Measurements from ENCODE around the gene BAZ2B. TPM values are rescaled to one million over a fixed set of nuclear protein-coding genes. Genes with fewer than 3 reads are reported as not detected.

BAZ2B gene
- total RNA-seq, 2 donors from 2014 or later = 30.7 to 39.3 TPM

GRCh38 chr2:159270744-159271379 lies 345.5 kb downstream of the BAZ2B start:
- no peak overlapping the region for H3K27ac Mint-ChIP-seq
- DNase-seq (no peak), ATAC-seq (no peak)
- peaks cover 14% of the 10 kb centered on the region for H3K4me1 Mint-ChIP-seq
- H3K9me3 ChIP-seq (ENCODE audit: control insufficient read depth, low read length, poor library complexity, severe bottlenecking) = no peaks in the 10 kb centered on the region
- H3K36me3 Mint-ChIP-seq (ENCODE audit: low read depth) = peaks cover 18% of the 10 kb centered on the region
- no peaks in the 10 kb centered on the region for H3K27me3 Mint-ChIP-seq
- H3K4me3 Mint-ChIP-seq = no peak overlapping the region

Other genes with a start within 250 kb of the BAZ2B start
- gene MARCHF7, start 96.0 kb upstream of the BAZ2B start, total RNA-seq = 10 to 100 TPM; 62.0 to 69.4 TPM
- 1 to 10 TPM; 1.5 to 3.0 TPM for gene CD302, start 181.7 kb upstream of the BAZ2B start, total RNA-seq

Measured in T-helper 17 cell (primary cell).